ENCODE data around the gene EXOSC7.
"Not testable (repeated sequence)": the region's sequence is repeated elsewhere in the genome, so short reads cannot be mapped to it uniquely, and the experiment has no call there.

The EXOSC7 gene

DNA sequence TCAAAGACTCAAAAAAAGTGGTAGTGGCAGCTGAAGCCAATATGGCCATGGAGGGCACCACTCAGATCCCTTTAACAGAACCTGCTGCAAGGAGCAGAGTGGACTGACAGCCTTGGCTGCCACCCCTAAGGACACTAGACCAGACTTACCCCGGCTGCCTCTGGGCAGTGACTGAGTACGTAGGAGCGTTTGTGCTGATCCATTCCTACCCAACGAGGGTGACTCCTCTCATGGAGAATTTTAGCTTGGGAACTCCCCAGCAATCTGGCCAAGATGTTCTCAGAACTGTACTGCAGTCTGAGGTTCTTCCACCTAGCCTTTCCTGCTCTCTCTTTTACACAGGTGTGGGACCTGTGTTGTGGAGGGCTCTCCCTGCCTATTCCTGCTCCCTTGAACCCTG, 72.2 kb downstream of the EXOSC7 start:
- 91 to 93% methylated on average over 4 of the region's 4 CpGs for WGBS, 2 experiments
- no peaks in the 10 kb centered on the region for H3K4me1 ChIP-seq (ENCODE audit: control insufficient read depth, insufficient read depth, low read length)
- no peaks in the 10 kb centered on the region for H3K9me3 ChIP-seq (ENCODE audit: control insufficient read depth, low read length)
- no peak overlapping the region for H3K4me3 ChIP-seq (ENCODE audit: insufficient read depth, low read depth, low read length)
- H3K27me3 ChIP-seq (ENCODE audit: control insufficient read depth, insufficient read depth, low read length, poor library complexity, severe bottlenecking) = no peaks in the 10 kb centered on the region
- no peak overlapping the region for H3K27ac ChIP-seq (ENCODE audit: insufficient read depth, low read depth, low read length, poor library complexity, severe bottlenecking)
- H3K36me3 ChIP-seq (ENCODE audit: control insufficient read depth, insufficient read depth, low read length) = no peaks in the 10 kb centered on the region

DNA sequence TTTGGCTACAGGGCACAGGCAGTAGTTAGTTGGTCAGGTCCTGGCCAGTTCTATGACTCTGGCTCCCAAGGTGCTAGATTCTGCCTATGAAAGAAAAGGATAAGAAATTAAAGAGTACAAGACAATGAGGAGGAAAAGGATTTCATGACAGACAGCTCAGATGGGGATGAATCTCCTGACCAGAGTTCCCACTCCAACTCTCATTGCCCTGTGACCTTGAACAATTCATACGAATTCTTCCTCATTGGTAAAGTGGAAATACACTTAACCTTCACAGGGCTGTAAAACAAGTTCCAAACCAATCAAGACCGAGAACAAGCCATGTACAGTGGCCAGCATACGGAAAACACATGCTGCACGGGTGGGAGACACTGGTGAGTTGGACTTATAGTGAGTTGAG, 73.8 kb downstream of the EXOSC7 start:
- no peak overlapping the region for H3K4me3 ChIP-seq (ENCODE audit: insufficient read depth, low read depth, low read length)
- no peaks in the 10 kb centered on the region for H3K27me3 ChIP-seq (ENCODE audit: control insufficient read depth, insufficient read depth, low read length, poor library complexity, severe bottlenecking)
- WGBS, 2 experiments = 94% methylated on average over 4 of the region's 4 CpGs
- H3K27ac ChIP-seq (ENCODE audit: insufficient read depth, low read depth, low read length, poor library complexity, severe bottlenecking) = no peak overlapping the region
- no peaks in the 10 kb centered on the region for H3K9me3 ChIP-seq (ENCODE audit: control insufficient read depth, low read length)
- H3K4me1 ChIP-seq (ENCODE audit: control insufficient read depth, insufficient read depth, low read length) = no peaks in the 10 kb centered on the region
- H3K36me3 ChIP-seq (ENCODE audit: control insufficient read depth, insufficient read depth, low read length) = no peaks in the 10 kb centered on the region

DNA sequence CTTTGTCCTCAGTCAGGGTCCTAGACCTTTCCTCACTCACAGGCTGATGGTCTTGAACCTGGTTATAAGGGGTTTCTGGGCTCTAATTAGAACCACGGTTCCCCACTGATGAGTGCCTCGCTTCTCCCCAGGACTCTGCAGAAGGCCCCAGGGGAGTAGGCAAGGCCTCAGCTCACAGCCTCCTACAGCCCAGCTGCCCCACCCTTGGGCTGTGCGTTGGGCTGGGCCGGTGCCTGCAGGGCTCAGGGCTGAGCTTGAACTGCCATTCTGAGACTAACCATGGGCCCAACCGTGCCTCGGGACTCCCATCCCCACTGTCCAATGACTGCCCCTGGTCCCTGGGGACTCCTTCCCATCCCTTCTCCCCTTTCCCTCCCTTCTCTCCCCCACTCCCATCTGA, 75.6 kb downstream of the EXOSC7 start:
- Histone ChIP-seq H3K27ac (ENCODE audit: insufficient read depth, low read depth, low read length, poor library complexity, severe bottlenecking) (no peak overlapping the region), H3K36me3 (ENCODE audit: control insufficient read depth, insufficient read depth, low read length) (no peaks in the 10 kb centered on the region), H3K9me3 (ENCODE audit: control insufficient read depth, low read length) (no peaks in the 10 kb centered on the region), H3K4me3 (ENCODE audit: insufficient read depth, low read depth, low read length) (no peak overlapping the region), H3K4me1 (ENCODE audit: control insufficient read depth, insufficient read depth, low read length) (no peaks in the 10 kb centered on the region), H3K27me3 (ENCODE audit: control insufficient read depth, insufficient read depth, low read length, poor library complexity, severe bottlenecking) (no peaks in the 10 kb centered on the region)
- WGBS, 2 experiments = 89 to 92% methylated on average over 6 of the region's 6 CpGs

DNA sequence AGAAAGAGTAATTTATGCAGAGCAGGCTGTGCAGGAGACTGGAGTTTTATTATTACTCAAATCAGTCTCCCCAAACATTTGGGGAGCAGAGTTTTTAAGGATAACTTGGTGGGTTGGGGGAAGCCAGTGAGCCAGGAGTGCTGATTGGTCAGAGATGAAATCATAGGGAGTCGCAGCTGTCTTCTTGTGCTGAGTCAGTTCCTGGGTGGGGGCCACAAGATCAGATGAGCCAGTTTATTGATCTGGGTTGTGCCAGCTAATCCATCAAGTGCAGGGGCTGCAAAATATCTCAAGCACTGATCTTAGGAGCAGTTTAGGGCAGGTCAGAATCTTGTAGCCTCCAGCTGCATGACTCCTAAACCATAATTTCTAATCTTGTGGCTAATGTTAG, 77.8 kb downstream of the EXOSC7 start:
- H3K36me3 ChIP-seq (ENCODE audit: control insufficient read depth, insufficient read depth, low read length); H3K4me3 ChIP-seq (ENCODE audit: insufficient read depth, low read depth, low read length); H3K9me3 ChIP-seq (ENCODE audit: control insufficient read depth, low read length); H3K27ac ChIP-seq (ENCODE audit: insufficient read depth, low read depth, low read length, poor library complexity, severe bottlenecking); H3K27me3 ChIP-seq (ENCODE audit: control insufficient read depth, insufficient read depth, low read length, poor library complexity, severe bottlenecking); H3K4me1 ChIP-seq (ENCODE audit: control insufficient read depth, insufficient read depth, low read length): not testable (repeated sequence)
- 94 to 95% methylated on average over 1 of the region's 1 CpG for WGBS, 2 experiments

DNA sequence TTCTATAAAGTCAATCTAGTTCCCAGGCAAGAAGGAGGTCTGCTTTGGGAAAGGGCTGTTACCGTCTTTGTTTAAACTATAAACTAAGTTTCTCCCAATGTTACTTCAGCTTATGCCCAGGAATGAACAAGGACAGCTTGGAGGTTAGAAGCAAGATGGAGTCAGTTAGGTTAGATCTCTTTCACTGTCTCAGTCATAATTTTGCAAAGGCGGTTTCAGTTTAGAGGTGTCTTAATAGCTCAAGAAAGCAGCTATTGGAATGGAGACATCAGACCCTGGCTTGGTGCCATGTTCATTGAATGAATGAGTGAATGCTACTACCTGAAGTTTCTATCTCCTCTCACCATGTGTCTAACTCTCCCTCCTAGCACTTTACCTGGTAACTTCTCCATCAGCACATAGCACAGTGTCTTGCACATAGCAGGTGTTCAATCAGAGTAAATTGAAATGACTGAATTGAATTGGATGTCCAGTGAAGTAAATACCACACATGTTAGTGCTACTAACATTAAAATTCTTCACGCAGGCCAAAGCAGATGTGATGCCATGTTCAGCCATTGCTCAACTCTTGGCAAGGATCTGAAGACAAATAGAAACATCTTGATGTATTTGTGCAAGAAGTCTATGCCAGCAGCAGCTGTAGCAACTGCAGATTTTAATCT, 78.3 kb downstream of the EXOSC7 start:
- no peak overlapping the region for H3K27ac ChIP-seq (ENCODE audit: insufficient read depth, low read depth, low read length, poor library complexity, severe bottlenecking)

DNA sequence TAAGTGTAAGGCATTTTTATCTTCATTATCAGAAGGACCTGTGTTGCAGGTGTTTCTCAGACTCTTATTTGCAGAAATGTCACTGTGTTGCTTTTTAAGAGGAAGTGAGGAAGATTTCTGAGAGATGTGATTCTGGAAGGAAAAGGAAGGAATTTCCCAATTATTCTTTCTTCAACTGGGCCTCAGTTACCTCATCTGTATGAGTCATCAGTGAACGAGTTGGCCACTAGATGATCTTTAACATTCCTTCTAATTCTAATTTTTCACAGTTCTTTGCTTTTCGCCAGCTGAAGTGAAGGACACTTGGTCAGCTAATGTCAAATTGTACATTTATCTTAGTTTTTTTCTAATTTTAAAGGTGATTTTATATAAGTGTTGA, 79.0 kb downstream of the EXOSC7 start:
- H3K4me1 ChIP-seq (ENCODE audit: control insufficient read depth, insufficient read depth, low read length) = peaks cover 2% of the 10 kb centered on the region
- WGBS, 2 experiments = 49 to 80% methylated on average over 2 of the region's 2 CpGs

More for the DNA sequence above, 78.3 kb downstream of the EXOSC7 start:
- H3K36me3 ChIP-seq (ENCODE audit: control insufficient read depth, insufficient read depth, low read length) = no peaks in the 10 kb centered on the region
- no peaks in the 10 kb centered on the region for H3K4me1 ChIP-seq (ENCODE audit: control insufficient read depth, insufficient read depth, low read length)
- peaks cover 3% of the 10 kb centered on the region for H3K27me3 ChIP-seq (ENCODE audit: control insufficient read depth, insufficient read depth, low read length, poor library complexity, severe bottlenecking)
- 87 to 97% methylated on average over 3 of the region's 3 CpGs for WGBS, 2 experiments
- H3K4me3 ChIP-seq (ENCODE audit: insufficient read depth, low read depth, low read length) = no peak overlapping the region
- H3K9me3 ChIP-seq (ENCODE audit: control insufficient read depth, low read length) = no peaks in the 10 kb centered on the region

DNA sequence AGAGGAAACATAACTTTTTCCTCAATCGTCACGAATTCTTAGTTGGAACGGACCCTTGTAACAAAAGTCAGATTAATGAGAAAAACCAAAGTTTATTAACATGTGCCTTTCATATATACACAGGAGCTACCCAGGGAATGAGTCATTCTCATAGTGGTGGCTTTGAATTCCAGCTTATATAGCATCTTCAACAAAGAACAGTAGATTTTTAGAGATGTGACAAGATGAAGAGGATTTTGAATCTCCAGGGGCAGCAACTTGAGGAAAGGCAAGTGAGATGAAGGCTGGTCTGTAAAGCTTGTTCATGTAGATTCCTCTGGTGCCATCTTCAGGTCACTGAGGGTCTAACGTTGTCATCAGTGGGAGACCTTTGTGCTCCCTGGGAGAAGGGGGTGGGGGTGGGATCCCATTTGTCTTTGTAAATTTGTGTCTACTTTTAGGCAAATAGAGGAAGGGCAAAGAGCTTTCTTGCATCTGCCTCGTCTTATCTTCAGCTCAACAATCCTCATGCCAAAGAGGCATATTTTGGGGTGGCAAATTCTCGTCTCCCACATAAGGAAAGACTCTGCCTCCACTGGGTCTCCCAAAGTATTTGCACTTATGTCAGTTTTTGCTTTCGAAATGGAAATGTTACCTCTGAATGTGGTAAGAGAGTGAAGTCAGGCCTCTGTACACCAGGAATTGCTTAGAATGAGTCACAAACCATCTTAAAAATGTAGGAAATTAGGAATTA, 79.5 kb downstream of the EXOSC7 start:
- no peak overlapping the region for H3K27ac ChIP-seq (ENCODE audit: insufficient read depth, low read depth, low read length, poor library complexity, severe bottlenecking)
- peaks cover 7% of the 10 kb centered on the region for H3K4me1 ChIP-seq (ENCODE audit: control insufficient read depth, insufficient read depth, low read length)
- no peaks in the 10 kb centered on the region for H3K9me3 ChIP-seq (ENCODE audit: control insufficient read depth, low read length)
- no peaks in the 10 kb centered on the region for H3K36me3 ChIP-seq (ENCODE audit: control insufficient read depth, insufficient read depth, low read length)
- H3K4me3 ChIP-seq (ENCODE audit: insufficient read depth, low read depth, low read length) = no peak overlapping the region
- peaks cover 3% of the 10 kb centered on the region for H3K27me3 ChIP-seq (ENCODE audit: control insufficient read depth, insufficient read depth, low read length, poor library complexity, severe bottlenecking)
- 58 to 71% methylated on average over 4 to 7 of the region's 7 CpGs for WGBS, 2 experiments

More for the DNA sequence above, 79.0 kb downstream of the EXOSC7 start:
- H3K36me3 ChIP-seq (ENCODE audit: control insufficient read depth, insufficient read depth, low read length) = no peaks in the 10 kb centered on the region
- H3K27me3 ChIP-seq (ENCODE audit: control insufficient read depth, insufficient read depth, low read length, poor library complexity, severe bottlenecking) = peaks cover 3% of the 10 kb centered on the region
- no peak overlapping the region for H3K4me3 ChIP-seq (ENCODE audit: insufficient read depth, low read depth, low read length)
- no peak overlapping the region for H3K27ac ChIP-seq (ENCODE audit: insufficient read depth, low read depth, low read length, poor library complexity, severe bottlenecking)
- H3K9me3 ChIP-seq (ENCODE audit: control insufficient read depth, low read length) = no peaks in the 10 kb centered on the region

DNA sequence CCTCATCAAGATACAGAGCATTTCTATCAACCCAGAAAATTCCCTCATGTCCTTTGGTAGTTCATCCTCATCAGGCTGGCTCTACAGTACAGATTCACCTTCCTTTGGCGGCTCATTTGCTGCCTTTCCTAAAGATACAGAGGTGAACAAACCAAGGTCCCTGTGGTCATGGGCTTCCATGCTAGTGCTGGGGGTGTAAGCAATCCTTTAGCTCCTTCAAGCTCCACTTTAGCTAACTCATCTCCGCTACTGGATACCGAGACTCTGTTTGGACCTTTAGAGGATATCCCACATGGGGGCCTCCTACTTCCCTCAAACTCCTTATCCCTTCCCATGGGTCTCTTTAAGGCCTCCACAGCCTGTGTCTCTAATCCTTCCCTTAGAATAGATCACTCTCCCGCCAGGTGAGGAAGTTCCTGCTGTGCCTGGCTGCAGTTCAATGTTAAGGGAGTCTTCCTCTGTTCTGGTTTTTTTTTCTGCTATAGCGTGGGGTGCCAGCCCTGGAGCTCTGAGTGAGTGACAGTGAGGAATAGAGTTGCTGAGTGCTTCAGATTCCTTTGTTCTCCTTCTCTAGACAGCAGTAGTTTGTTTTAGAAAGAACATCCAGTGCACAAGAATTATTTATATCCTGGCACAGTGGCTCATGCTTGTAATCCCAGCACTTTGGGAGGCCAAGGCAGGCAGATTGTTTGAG, 80.7 kb downstream of the EXOSC7 start:
- peaks cover 11% of the 10 kb centered on the region for H3K4me1 ChIP-seq (ENCODE audit: control insufficient read depth, insufficient read depth, low read length)
- WGBS, 2 experiments = 42 to 48% methylated on average over 5 of the region's 5 CpGs

DNA sequence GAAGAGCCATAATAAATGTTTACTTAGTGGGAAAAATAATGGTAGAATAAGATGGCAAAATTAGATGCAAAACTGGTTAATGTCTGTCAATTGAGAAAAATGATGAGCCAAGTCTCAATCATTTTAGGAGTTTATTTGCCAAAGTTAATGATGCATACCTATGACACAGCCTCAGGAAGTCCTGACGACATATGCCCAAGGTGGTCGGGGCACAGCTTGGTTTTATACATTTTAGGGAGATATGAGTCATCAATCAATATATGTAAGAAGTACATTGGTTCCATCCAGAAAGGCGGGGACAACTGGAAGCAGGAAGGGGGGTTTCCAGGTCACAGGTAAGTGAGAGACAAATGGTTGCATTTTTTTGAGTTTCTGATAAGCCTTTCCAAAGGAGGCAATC, 81.5 kb downstream of the EXOSC7 start:
- Histone ChIP-seq H3K36me3 (ENCODE audit: control insufficient read depth, insufficient read depth, low read length) (no peaks in the 10 kb centered on the region), H3K4me1 (ENCODE audit: control insufficient read depth, insufficient read depth, low read length) (peaks cover 11% of the 10 kb centered on the region), H3K27ac (ENCODE audit: insufficient read depth, low read depth, low read length, poor library complexity, severe bottlenecking) (no peak overlapping the region), H3K9me3 (ENCODE audit: control insufficient read depth, low read length) (no peaks in the 10 kb centered on the region), H3K27me3 (ENCODE audit: control insufficient read depth, insufficient read depth, low read length, poor library complexity, severe bottlenecking) (peaks cover 3% of the 10 kb centered on the region), H3K4me3 (ENCODE audit: insufficient read depth, low read depth, low read length) (no peak overlapping the region)
- WGBS, 2 experiments = 85 to 88% methylated on average over 3 of the region's 3 CpGs

More for the DNA sequence above, 80.7 kb downstream of the EXOSC7 start:
- Histone ChIP-seq H3K27ac (ENCODE audit: insufficient read depth, low read depth, low read length, poor library complexity, severe bottlenecking) (no peak overlapping the region), H3K4me3 (ENCODE audit: insufficient read depth, low read depth, low read length) (no peak overlapping the region), H3K9me3 (ENCODE audit: control insufficient read depth, low read length) (no peaks in the 10 kb centered on the region), H3K27me3 (ENCODE audit: control insufficient read depth, insufficient read depth, low read length, poor library complexity, severe bottlenecking) (peaks cover 3% of the 10 kb centered on the region), H3K36me3 (ENCODE audit: control insufficient read depth, insufficient read depth, low read length) (no peaks in the 10 kb centered on the region)

DNA sequence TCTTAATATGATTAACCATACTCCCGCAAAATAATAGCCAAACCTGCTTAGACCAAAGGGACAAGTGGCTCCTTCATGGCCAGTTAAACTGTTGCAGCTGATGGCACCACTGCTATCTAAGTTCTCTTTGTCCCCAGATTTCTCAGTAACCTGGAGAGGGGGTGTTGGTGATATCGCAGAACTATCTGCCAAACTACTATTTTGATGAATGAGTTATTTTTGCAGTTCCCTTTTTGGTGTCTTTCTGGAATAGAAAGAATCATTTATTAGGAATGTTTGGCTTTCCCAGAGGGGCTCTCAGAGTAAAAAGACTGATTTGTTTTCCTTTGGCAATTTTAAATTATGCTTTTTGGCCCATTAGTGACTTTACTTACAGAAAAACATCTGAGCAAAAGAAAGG, 83.1 kb downstream of the EXOSC7 start:
- H3K4me1 ChIP-seq (ENCODE audit: control insufficient read depth, insufficient read depth, low read length) = peaks cover 11% of the 10 kb centered on the region
- H3K4me3 ChIP-seq (ENCODE audit: insufficient read depth, low read depth, low read length) = no peak overlapping the region
- H3K9me3 ChIP-seq (ENCODE audit: control insufficient read depth, low read length) = no peaks in the 10 kb centered on the region
- H3K27me3 ChIP-seq (ENCODE audit: control insufficient read depth, insufficient read depth, low read length, poor library complexity, severe bottlenecking) = peaks cover 3% of the 10 kb centered on the region
- no peaks in the 10 kb centered on the region for H3K36me3 ChIP-seq (ENCODE audit: control insufficient read depth, insufficient read depth, low read length)
- H3K27ac ChIP-seq (ENCODE audit: insufficient read depth, low read depth, low read length, poor library complexity, severe bottlenecking) = no peak overlapping the region
- 91 to 94% methylated on average over 2 of the region's 2 CpGs for WGBS, 2 experiments

Data from ectodermal cell (in vitro differentiated cells).